Neutrophil (primary cell): Measurements from ENCODE around the gene ADGRA1.

Source experiments
- H3K27ac ChIP-seq: fragments of 200-600 bp; sonication (generic); 2 replicates; pipeline ENCODE4 v1.5.1; 2016; ENCODE audit warnings: mild to moderate bottlenecking, moderate library complexity
- H3K27me3 ChIP-seq: fragments of 200-600 bp; sonication (generic); 2 replicates; pipeline ENCODE4 v1.6.0; 2016; ENCODE audit warnings: mild to moderate bottlenecking
- H3K36me3 ChIP-seq: fragments of 200-600 bp; sonication (generic); 2 replicates; pipeline ENCODE4 v1.5.1; 2017
- H3K4me1 ChIP-seq, 2 experiments: fragments of 200-600 bp in 1 of 2; sonication (generic) in 1 of 2; 1 replicate in 1 of 2; 2 replicates in 1 of 2; pipeline versions ENCODE4 v1.5.1 to v1.6.1; 2013 to 2016; ENCODE audit warnings: low read depth in 1 of 2, low read length in 1 of 2, mild to moderate bottlenecking in 1 of 2, moderate library complexity in 1 of 2; ENCODE audit not compliant: control insufficient read depth in 1 of 2, insufficient read depth in 1 of 2
- H3K4me3 ChIP-seq, 2 experiments: fragments of 200-600 bp in 1 of 2; sonication (generic) in 1 of 2; 1 replicate in 1 of 2; 2 replicates in 1 of 2; pipeline ENCODE4 v1.5.1; 2013 to 2016; ENCODE audit warnings: low read depth in 1 of 2, low read length in 1 of 2, mild to moderate bottlenecking in 1 of 2, moderate library complexity in 1 of 2
- H3K9me3 ChIP-seq: fragments of 200-600 bp; sonication (generic); 2 replicates; pipeline ENCODE4 v1.5.1; 2016
- CTCF ChIP-seq: fragments of 200-600 bp; sonication (generic); IDR thresholded peaks from 2 replicates; pipeline ENCODE4 v1.5.1; 2016; ENCODE audit warnings: antibody characterized with exemption

Gene ADGRA1

GRCh38 chr10:133158437-133158755 is 70.7 kb downstream of the ADGRA1 start:
- Histone ChIP-seq H3K4me1 (no peaks in the 10 kb centered on the region), H3K9me3 (no peaks in the 10 kb centered on the region), H3K27me3 (peaks cover 77% of the 10 kb centered on the region), H3K36me3 (no peaks in the 10 kb centered on the region), H3K27ac (no peak overlapping the region), H3K4me3 (no peak overlapping the region)
- no peak for TF ChIP-seq CTCF

GRCh38 chr10:133158756-133159610 is 71.3 kb downstream of the ADGRA1 start:
- no peak for TF ChIP-seq CTCF

GRCh38 chr10:133159611-133159949 is 71.9 kb downstream of the ADGRA1 start:
- Histone ChIP-seq H3K4me1 (no peaks in the 10 kb centered on the region), H3K9me3 (no peaks in the 10 kb centered on the region), H3K4me3 (no peak overlapping the region), H3K36me3 (no peaks in the 10 kb centered on the region), H3K27ac (no peak overlapping the region), H3K27me3 (peaks cover 78% of the 10 kb centered on the region)
- TF ChIP-seq CTCF: no peak

More at GRCh38 chr10:133158756-133159610, 71.3 kb downstream of the ADGRA1 start:
- Histone ChIP-seq H3K9me3 (no peaks in the 10 kb centered on the region), H3K36me3 (no peaks in the 10 kb centered on the region), H3K4me3 (no peak overlapping the region), H3K27ac (no peak overlapping the region), H3K4me1 (no peaks in the 10 kb centered on the region), H3K27me3 (peaks cover 80% of the 10 kb centered on the region)

GRCh38 chr10:133159950-133160825 is 72.5 kb downstream of the ADGRA1 start, which contains the start of gene KNDC1:
Gene KNDC1 (plus strand): TSS chr10:133160219. CDS start chr10:133160468, 249 bp downstream.
- TF ChIP-seq CTCF: no peak
- Histone ChIP-seq H3K27me3 (peaks cover 73% of the 10 kb centered on the region), H3K9me3 (no peaks in the 10 kb centered on the region), H3K36me3 (no peaks in the 10 kb centered on the region), H3K4me3 (no peak within 1 kb of the TSS), H3K4me1 (no peaks in the 10 kb centered on the region), H3K27ac (no peak within 1 kb of the TSS)

GRCh38 chr10:133160826-133161471 is 73.2 kb downstream of the ADGRA1 start:
- no peak overlapping the region for H3K27ac ChIP-seq
- peaks cover 73% of the 10 kb centered on the region for H3K27me3 ChIP-seq
- no peaks in the 10 kb centered on the region for H3K4me1 ChIP-seq
- H3K36me3 ChIP-seq: no peaks in the 10 kb centered on the region
- no peak for TF ChIP-seq CTCF
- no peak overlapping the region for H3K4me3 ChIP-seq
- H3K9me3 ChIP-seq: no peaks in the 10 kb centered on the region
